ENCODE results near the gene CSMD2.

The CSMD2 gene

GRCh38 chr1:33777337-33777736, 387.7 kb downstream of the CSMD2 start:
- in situ Hi-C loops (cut with MboI; ENCODE audit: low sequenced_read_pairs) = no loop called here

DNA sequence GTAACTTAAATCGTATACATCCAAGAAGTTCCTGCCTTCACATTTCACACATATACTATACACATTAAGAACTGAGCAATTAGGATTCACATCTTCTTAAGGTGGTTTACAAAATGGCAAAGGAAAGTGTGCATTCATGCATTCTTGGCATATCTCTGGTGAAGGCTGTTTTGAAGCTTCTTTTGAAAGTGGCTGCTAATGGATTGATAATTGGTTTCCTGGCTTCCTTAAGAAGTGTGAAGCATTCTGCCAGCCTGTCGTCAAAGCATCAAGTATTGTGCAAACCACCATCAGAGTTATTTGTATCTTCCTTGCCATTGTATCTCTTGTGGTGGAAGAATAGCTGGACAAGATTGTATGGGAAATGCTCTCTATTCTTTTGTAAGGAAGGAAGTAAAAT, 396.2 kb downstream of the CSMD2 start:
- in situ Hi-C loops (cut with MboI; ENCODE audit: low sequenced_read_pairs) = no loop called here

DNA sequence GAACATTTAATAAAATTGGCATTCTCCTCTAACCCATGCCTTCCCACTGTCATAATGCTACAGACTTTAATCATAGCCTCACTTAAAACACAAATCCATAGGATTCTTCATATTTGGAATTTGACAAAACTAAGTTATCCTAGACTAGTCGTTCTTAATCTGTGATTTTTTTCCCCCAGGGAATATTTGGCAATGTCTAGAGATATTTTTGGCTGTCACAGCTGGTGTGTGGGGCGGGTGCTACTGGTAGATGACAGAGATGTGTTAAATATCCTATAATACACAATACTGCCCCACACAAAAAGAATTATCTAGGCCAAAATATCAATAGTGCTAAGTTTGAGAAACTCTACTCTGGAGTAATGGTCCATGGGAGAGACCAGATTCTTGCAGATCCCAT, 396.9 kb downstream of the CSMD2 start:
- in situ Hi-C loops (cut with MboI; ENCODE audit: low sequenced_read_pairs) = no loop called here

DNA sequence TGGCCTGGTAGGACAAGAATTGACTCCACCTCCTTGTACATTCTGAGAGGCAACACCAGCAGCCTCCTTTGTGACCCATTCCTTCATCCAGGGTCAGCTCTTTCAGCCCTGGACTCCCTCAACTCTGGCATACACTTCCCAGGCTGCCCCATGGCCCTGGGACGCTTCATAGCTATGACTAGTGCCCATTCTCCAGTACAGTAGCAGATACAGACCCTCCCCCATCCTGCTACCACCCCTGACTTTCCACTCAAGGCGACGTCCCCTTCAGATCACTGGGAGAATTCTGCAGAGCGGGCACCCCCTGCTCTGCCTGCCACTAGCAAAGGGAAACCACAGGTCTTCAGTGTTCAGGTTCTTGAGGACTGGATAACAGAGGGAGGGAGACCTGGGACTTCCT, 400.9 kb downstream of the CSMD2 start:
- in situ Hi-C loops (cut with MboI; ENCODE audit: low sequenced_read_pairs) = no loop called here

DNA sequence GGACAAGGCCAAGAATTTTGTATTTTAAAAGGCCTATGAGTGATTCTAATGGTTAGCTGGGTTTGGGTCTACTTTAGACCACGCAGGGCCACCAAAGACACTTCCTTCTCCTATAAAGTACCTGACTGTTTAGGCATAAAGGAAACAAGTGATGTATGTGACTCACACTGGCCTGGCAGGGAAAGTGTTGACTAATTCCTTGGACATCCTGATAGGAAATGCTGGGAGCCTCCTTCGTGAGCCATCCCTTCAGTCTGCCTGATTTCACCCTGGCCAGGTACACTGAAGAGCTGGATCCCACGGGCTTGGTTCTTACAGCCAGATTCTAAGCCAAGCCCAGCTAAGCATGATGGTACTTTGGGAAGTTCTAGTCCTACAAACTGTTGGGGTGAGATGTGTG, 401.6 kb downstream of the CSMD2 start:
- in situ Hi-C loops (cut with MboI; ENCODE audit: low sequenced_read_pairs) = no loop called here

GRCh38 chr1:33762962-33763361, 402.1 kb downstream of the CSMD2 start:
- in situ Hi-C loops (cut with MboI; ENCODE audit: low sequenced_read_pairs) = no loop called here

GRCh38 chr1:33762109-33762830, 402.8 kb downstream of the CSMD2 start:
- in situ Hi-C loops (cut with MboI; ENCODE audit: low sequenced_read_pairs) = no loop called here

- in situ Hi-C loops (cut with MboI; ENCODE audit: low sequenced_read_pairs) = no loop called here
Measured at GRCh38 chr1:33758698-33759097, 406.3 kb downstream of the CSMD2 start.

GRCh38 chr1:33753087-33753856, 411.8 kb downstream of the CSMD2 start:
- in situ Hi-C loops (cut with MboI; ENCODE audit: low sequenced_read_pairs) = no loop called here

DNA sequence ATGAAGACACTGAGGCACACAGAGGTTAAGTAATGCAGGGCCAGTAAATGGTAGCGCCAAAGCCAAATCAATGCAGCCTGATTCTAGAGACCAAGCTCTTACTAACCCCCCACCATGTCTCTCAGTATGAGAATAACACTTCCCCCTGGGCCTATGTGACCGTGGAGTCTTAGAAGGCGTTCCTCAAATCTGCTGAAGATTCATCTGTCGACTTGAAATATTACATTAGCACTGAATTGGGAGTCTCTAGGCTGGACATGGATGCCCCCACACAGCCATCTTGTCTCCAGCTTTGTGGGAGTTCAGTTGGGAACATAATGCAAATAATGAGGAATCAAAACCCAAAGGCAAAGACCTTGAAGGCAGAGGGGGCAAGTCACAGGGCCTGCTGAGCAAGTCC, 419.1 kb downstream of the CSMD2 start:
- in situ Hi-C loops (cut with MboI; ENCODE audit: low sequenced_read_pairs) = no loop called here

DNA sequence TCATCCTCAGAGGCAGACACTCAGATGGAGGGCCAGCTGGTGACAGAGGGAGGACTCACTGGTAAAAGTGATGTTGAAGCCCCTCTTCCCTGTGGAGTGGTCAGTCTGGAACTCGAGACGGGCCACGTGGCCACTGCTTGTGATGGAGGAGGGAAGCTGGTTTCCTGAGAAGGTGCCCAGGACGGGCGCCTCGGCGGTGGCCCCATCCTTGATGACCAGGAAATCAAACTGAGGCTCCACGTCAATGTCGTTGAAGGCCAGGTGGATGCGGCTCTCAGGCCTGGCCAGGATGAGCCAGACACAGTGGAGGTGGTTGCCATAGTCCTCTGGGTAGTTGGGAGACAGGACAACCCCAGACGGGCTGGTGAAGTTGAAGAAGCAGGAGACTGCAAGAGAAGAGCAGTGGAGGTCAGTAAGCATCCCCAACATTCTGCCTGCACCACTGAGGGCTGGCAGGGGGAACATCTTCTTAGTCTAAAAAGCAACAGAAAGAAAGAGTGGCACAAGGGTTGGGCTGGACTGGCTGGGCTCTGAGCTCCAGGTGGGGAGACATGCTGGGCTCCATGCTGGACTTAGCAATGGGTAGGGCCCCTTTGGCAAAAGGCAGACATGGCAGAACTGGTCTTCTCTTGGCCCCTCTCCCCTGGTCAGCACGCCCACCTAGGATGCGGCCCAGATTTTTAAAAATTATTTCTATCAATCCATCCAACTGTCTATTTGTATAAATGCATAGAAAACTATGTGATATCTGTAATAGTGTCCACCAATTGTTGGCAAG, 421.6 kb downstream of the CSMD2 start:
- in situ Hi-C loops (cut with MboI; ENCODE audit: low sequenced_read_pairs) = no loop called here

DNA sequence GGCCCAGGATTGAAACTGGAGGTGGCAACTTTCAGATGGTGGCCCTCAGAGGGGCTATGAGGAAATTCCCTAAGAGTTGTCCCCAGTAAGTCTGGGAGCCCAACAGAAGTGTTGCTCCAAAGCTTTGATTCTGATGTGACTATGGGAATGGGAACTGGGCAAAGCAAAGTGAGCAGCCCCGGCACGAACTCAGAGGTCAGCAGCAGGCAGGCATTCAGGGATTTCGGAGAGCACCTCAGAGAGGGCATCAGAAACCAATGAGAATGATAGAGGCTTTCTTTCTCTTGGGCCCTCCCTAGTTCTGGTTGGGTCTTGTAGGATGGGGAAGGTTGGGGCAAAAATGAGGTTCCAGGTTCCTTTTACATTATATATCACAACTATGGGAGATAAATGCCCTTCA, 422.4 kb downstream of the CSMD2 start:
- in situ Hi-C loops (cut with MboI; ENCODE audit: low sequenced_read_pairs) = no loop called here

DNA sequence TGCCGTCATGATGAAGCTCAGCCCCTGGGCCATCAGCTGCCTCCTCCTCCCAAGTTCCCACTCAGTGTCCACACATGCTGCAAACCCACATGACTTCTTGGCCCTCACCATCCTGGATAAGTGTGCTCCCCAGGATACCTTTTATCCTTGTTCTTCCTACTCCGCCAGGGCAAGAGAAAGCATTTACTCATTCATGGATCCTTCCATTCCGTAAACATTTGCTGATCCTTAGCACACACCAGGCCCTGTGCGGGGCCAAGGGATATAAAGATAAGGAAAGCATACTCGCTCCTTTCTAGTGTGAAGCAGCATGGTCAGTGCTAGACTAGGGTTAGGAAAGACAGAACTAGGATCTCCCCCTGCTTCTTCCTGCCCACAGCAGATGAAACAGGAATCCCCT, 423.3 kb downstream of the CSMD2 start:
- in situ Hi-C loops (cut with MboI; ENCODE audit: low sequenced_read_pairs) = no loop called here

DNA sequence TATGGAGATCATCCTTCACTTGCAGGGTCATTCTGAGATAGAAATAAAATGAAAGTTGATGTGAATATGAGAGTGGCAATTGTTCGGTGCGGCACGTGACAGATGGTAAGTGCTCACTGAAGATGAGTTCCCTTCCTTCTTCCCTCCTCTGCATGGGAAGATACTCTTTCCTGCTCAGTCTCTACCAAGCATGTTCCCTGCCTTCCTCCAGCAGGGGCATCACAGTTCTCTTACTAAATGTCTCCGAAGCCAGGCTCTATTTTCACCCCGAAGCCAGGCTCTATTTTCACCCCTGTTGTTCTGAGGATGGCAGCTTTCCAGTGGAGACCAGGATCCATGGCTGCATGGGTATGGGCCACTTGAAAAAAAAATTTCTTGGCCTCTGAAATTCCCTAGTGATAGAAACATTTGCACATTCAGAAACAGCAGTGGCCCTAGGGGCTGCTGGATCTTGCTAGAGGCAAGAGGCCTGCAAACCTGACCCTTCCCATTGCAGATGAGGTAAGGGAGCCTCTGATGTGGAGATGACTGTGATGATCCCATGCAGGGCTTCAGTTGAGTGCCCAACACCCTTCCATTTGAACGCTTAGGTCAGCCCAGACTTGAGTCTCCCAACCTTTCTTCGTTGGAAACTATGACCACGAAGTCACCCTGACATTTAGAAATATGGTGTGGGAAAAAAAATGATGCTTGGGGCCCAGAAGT, 424.8 kb downstream of the CSMD2 start:
- in situ Hi-C loops (cut with MboI; ENCODE audit: low sequenced_read_pairs) = no loop called here

DNA sequence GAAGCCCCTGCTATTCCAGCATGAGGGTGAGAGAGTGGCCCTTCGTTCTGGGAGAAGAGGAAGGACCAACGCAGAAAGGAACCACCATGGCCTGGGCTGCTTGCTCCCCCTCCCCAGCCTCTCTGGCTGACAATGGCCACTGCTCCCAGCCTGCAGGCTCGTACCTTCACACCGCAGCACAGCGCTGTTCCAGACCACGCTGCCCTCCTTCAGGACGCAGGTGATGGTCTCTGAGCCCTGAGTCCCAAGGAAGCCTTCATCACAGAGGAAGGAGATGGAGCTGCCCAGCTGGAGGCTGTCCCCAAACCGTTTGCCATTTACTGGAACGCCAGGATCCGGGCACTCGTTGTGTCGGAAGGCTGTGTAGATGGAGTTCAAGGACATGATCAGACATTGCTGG, 426.1 kb downstream of the CSMD2 start:
- in situ Hi-C loops (cut with MboI; ENCODE audit: low sequenced_read_pairs) = no loop called here

GRCh38 chr1:33738536-33738935, 426.5 kb downstream of the CSMD2 start:
- in situ Hi-C loops (cut with MboI; ENCODE audit: low sequenced_read_pairs) = no loop called here

GRCh38 chr1:33736496-33736895, 428.5 kb downstream of the CSMD2 start:
- in situ Hi-C loops (cut with MboI; ENCODE audit: low sequenced_read_pairs) = no loop called here

DNA sequence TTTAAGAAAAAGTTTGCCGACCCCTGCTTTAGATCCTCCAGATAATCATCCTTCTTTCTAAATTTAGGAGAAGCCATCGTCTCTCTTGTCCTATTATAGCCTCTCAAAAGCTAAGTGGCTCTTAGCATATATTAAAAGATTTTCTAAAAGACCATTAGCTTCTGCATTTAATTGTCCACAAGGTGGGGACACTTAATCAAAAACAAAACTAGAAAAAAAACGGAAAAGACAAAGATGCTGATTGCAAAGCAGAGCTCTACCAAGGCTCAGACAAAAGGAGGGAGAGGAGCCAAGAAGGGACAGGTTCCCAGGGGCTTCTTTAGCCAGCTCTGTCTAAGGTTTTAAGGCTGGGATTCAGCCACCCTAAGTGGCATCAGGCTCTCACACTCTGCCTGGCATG, 429.4 kb downstream of the CSMD2 start:
- in situ Hi-C loops (cut with MboI; ENCODE audit: low sequenced_read_pairs) = no loop called here

GRCh38 chr1:33727310-33727709, 437.7 kb downstream of the CSMD2 start:
- in situ Hi-C loops (cut with MboI; ENCODE audit: low sequenced_read_pairs) = no loop called here

DNA sequence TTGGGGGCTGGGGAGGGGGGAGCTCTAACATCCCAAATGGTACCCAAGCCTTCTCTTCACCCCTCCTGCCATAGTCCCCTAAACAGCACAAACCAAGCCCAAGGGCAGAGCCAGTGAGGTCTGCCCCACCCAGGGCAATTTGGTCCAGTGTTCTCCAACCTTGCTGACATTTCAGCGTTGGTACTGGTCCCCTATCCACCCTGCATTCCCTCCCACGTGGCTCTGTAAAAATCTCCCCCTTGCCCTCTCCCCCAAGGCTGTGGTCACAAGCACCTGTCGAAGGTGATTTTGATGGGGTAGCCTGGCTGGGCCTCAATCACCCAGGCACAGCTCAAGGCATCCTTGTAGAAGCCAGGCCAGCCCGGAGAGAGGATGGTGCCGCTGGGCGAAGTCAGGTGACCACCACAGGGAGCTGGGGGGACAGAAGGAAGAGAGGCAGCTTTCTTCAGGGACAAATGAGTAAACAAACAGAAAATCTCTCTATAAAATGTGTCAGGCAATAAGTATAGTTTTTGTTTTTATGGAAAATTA, 438.7 kb downstream of the CSMD2 start:
- in situ Hi-C loops (cut with MboI; ENCODE audit: low sequenced_read_pairs) = no loop called here

Measured in HL-60/S4 treated with phorbol 12-myristate 13-acetate at 8.2 ng/mL for 4 days and 3 days (cell line).